HepG2 (cell line): ENCODE data around the gene LZTS2. TPM values are rescaled to one million over a fixed set of nuclear protein-coding genes. Genes with fewer than 3 reads are reported as not detected.
A peak's percentile ranks its signal among the peaks of the same experiment; 100 is the strongest.

Source experiments
- BRF2 ChIP-seq: sonication (generic); formaldehyde crosslinking; IDR thresholded peaks from 2 replicates; pipeline ENCODE4 v1.8.1; 2022; ENCODE audit warnings: mild to moderate bottlenecking, missing genetic modification reagents
- HNRNPLL ChIP-seq: fragments of 200-400 bp; formaldehyde crosslinking; IDR thresholded peaks from 2 replicates; pipeline ENCODE4 v1.6.1; 2017; ENCODE audit warnings: mild to moderate bottlenecking, low read depth, low read length; ENCODE audit not compliant: poor library complexity, severe bottlenecking
- HOXA7 ChIP-seq: sonication (generic); formaldehyde crosslinking; IDR thresholded peaks from 2 replicates; pipeline ENCODE4 v1.8.1; 2022; ENCODE audit warnings: mild to moderate bottlenecking, missing genetic modification reagents, moderate library complexity
- MAFF ChIP-seq: IDR thresholded peaks from 2 replicates; pipeline ENCODE4 v1.6.1; 2011; ENCODE audit warnings: low read depth, low read length, improper control_type of control experiment
- RARA ChIP-seq: IDR thresholded peaks from 2 replicates; pipeline ENCODE4 v1.6.1; 2016; ENCODE audit warnings: missing genetic modification reagents, missing compliant biosample characterization
- RFXAP ChIP-seq: sonication (generic); formaldehyde crosslinking; IDR thresholded peaks from 2 replicates; pipeline ENCODE4 v1.4.0; 2020; ENCODE audit warnings: missing genetic modification reagents, borderline replicate concordance
- SIN3B ChIP-seq: fragments of 150-350 bp; IDR thresholded peaks from 2 replicates; pipeline ENCODE4 v1.6.1; 2014; ENCODE audit warnings: low read length
- SRSF9 ChIP-seq: fragments of 200-400 bp; formaldehyde crosslinking; IDR thresholded peaks from 2 replicates; pipeline ENCODE4 v1.6.1; 2018; ENCODE audit warnings: borderline replicate concordance, mild to moderate bottlenecking, low read depth, low read length; ENCODE audit not compliant: insufficient read depth, poor library complexity, severe bottlenecking
- TAF1 ChIP-seq: sonication (generic); formaldehyde crosslinking; IDR thresholded peaks from 2 replicates; pipeline ENCODE4 v1.4.0; 2020; ENCODE audit warnings: missing genetic modification reagents
- ZBED4 ChIP-seq: sonication (generic); formaldehyde crosslinking; IDR thresholded peaks from 2 replicates; pipeline ENCODE4 v1.4.0; 2020; ENCODE audit warnings: missing genetic modification reagents, borderline replicate concordance
- ZBTB38 ChIP-seq: sonication (generic); formaldehyde crosslinking; IDR thresholded peaks from 2 replicates; pipeline ENCODE4 v1.5.1; 2020; ENCODE audit warnings: mild to moderate bottlenecking, missing genetic modification reagents
- ZBTB43 ChIP-seq: sonication (generic); formaldehyde crosslinking; conservative IDR thresholded peaks from 2 replicates; pipeline ENCODE4 v1.4.0; 2020; ENCODE audit warnings: missing genetic modification reagents
- ZBTB7B ChIP-seq: sonication (generic); formaldehyde crosslinking; IDR thresholded peaks from 2 replicates; pipeline ENCODE4 v1.4.0; 2020; ENCODE audit warnings: missing genetic modification reagents
- ZEB1 ChIP-seq: IDR thresholded peaks from 2 replicates; pipeline ENCODE4 v1.6.1; 2012; ENCODE audit warnings: mild to moderate bottlenecking, low read depth, inconsistent platforms; ENCODE audit not compliant: insufficient replicate concordance
- ZIK1 ChIP-seq: sonication (generic); formaldehyde crosslinking; IDR thresholded peaks from 2 replicates; pipeline ENCODE4 v1.5.0; 2020; ENCODE audit warnings: mild to moderate bottlenecking, low read depth, missing genetic modification reagents, borderline replicate concordance
- ZNF292 ChIP-seq: sonication (generic); formaldehyde crosslinking; IDR thresholded peaks from 2 replicates; pipeline ENCODE4 v1.8.1; 2022; ENCODE audit warnings: mild to moderate bottlenecking, low read depth, missing genetic modification reagents, borderline replicate concordance
- ZSCAN21 ChIP-seq: sonication (generic); formaldehyde crosslinking; IDR thresholded peaks from 2 replicates; pipeline ENCODE4 v1.8.0; 2022; ENCODE audit warnings: mild to moderate bottlenecking, missing genetic modification reagents, moderate library complexity, borderline replicate concordance
- polyA plus RNA-seq, 8 experiments: library from polyadenylated mRNA; depleted of rRNA in 3 of 8; stranded (reverse) in 7 of 8; unstranded in 1 of 8; fragments of >200 nt; fragmentation: Illumina TruSeq in 4 of 8; extraction: Trizol in 4 of 8; gene quantifications; 2 replicates each; pipeline versions ENCODE4 v1.2.1 to v1.2.3, GENCODE V29; 2011 to 2016; ENCODE audit warnings: low read depth in 4 of 8, missing spikeins in 1 of 8, mixed read lengths in 1 of 8; ENCODE audit not compliant: insufficient read depth in 1 of 8
- total RNA-seq, 5 experiments: library from RNA; depleted of rRNA; stranded (reverse); fragments of >200 nt; fragmentation: Illumina TruSeq; extraction: Trizol; gene quantifications; 2 replicates each; pipeline ENCODE4 v1.2.3, GENCODE V29; 2016; ENCODE audit warnings: low read depth in 1 of 5
- TF ChIP-seq, protein P1 (sequence below): sonication (generic); formaldehyde crosslinking; IDR thresholded peaks from 2 replicates; pipeline ENCODE4 v1.8.1; 2022; ENCODE audit warnings: low read depth, mild to moderate bottlenecking, missing genetic modification reagents

The LZTS2 gene
- total and polyA plus RNA-seq, 2 of the 13 experiments (the other 11 are each of a cell fraction or from before 2014, with no cell fraction given), result 43.6 to 65.6 TPM

GRCh38 chr10:101031796-101032636, 32.4 kb downstream of the LZTS2 start (continued):
- TF ChIP-seq RARA (0 out of 2 replicates have a peak, but pooled peaks have one; percentile 14), HNRNPLL (peak; percentile 67), SRSF9 (no peak), BRF2 (CRISPR knock-in tag) (peak; percentile 54; the same call in 1 of the 2 replicates), RFXAP (CRISPR knock-in tag) (peak; percentile 18; the same call in 1 of the 2 replicates), ZEB1 (peak; percentile 59), ZBTB7B (peak; percentile 57; the same call in 1 of the 2 replicates), ZNF292 (CRISPR knock-in tag) (no peak), ZBED4 (CRISPR knock-in tag) (no peak), MAFF (no peak), HOXA7 (CRISPR knock-in tag) (no peak), TAF1 (CRISPR knock-in tag) (0 out of 2 replicates have a peak, but pooled peaks have one; percentile 4), ZSCAN21 (CRISPR knock-in tag) (peak; percentile 18; the same call in 1 of the 2 replicates), ZIK1 (CRISPR knock-in tag) (no peak), ZBTB43 (CRISPR knock-in tag) (no peak), SIN3B (no peak), ZBTB38 (CRISPR knock-in tag) (no peak)
- TF ChIP-seq, protein P1, sequence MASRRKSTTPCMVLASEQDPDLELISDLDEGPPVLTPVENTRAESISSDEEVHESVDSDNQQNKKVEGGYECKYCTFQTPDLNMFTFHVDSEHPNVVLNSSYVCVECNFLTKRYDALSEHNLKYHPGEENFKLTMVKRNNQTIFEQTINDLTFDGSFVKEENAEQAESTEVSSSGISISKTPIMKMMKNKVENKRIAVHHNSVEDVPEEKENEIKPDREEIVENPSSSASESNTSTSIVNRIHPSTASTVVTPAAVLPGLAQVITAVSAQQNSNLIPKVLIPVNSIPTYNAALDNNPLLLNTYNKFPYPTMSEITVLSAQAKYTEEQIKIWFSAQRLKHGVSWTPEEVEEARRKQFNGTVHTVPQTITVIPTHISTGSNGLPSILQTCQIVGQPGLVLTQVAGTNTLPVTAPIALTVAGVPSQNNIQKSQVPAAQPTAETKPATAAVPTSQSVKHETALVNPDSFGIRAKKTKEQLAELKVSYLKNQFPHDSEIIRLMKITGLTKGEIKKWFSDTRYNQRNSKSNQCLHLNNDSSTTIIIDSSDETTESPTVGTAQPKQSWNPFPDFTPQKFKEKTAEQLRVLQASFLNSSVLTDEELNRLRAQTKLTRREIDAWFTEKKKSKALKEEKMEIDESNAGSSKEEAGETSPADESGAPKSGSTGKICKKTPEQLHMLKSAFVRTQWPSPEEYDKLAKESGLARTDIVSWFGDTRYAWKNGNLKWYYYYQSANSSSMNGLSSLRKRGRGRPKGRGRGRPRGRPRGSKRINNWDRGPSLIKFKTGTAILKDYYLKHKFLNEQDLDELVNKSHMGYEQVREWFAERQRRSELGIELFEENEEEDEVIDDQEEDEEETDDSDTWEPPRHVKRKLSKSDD (CRISPR knock-in tag), result 0 out of 2 replicates have a peak, but pooled peaks have one; percentile 45
